DND-41 (cell line): ENCODE data around the gene IL22RA1.

Source experiments
- EZH2 ChIP-seq: IDR thresholded peaks from 3 replicates; pipeline ENCODE4 v1.6.1; 2012; ENCODE audit warnings: borderline replicate concordance, low read depth, mild to moderate bottlenecking, moderate library complexity, low read length, inconsistent platforms; ENCODE audit not compliant: severe bottlenecking
- TF ChIP-seq, protein P1 (sequence below): IDR thresholded peaks from 2 replicates; pipeline ENCODE4 v1.5.1; 2012; ENCODE audit warnings: borderline replicate concordance, low read length, moderate library complexity, mild to moderate bottlenecking; ENCODE audit not compliant: poor library complexity, severe bottlenecking; ENCODE audit errors: extremely low read depth

DNA sequence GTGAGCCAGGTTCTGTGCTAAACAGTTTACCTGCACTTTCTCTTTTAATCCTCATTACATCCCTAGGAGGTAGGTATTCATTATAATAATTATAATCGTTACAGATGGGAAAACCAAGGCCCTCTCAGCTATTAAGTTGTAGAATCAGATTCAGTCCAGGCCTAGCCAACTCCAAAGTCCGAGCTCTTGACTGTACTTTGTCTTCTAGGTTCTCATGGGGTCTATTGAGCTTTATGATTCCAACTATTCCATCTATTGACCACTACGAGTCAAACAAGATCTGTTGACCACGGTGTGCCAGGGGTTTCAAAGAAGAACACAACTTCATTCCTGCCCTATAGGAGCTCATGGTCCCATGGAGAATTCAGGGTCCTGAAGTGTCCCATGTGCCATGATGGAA lies 42.1 kb upstream of the IL22RA1 start:
- TF ChIP-seq, protein P1, sequence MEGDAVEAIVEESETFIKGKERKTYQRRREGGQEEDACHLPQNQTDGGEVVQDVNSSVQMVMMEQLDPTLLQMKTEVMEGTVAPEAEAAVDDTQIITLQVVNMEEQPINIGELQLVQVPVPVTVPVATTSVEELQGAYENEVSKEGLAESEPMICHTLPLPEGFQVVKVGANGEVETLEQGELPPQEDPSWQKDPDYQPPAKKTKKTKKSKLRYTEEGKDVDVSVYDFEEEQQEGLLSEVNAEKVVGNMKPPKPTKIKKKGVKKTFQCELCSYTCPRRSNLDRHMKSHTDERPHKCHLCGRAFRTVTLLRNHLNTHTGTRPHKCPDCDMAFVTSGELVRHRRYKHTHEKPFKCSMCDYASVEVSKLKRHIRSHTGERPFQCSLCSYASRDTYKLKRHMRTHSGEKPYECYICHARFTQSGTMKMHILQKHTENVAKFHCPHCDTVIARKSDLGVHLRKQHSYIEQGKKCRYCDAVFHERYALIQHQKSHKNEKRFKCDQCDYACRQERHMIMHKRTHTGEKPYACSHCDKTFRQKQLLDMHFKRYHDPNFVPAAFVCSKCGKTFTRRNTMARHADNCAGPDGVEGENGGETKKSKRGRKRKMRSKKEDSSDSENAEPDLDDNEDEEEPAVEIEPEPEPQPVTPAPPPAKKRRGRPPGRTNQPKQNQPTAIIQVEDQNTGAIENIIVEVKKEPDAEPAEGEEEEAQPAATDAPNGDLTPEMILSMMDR, result no peak
- TF ChIP-seq EZH2, result no peak
